Hypothalamus (tissue), 51 donors: ENCODE results near the gene SMIM28.
"Not testable (repeated sequence)": the region's sequence is repeated elsewhere in the genome, so short reads cannot be mapped to it uniquely, and the experiment has no call there.

Experiments
- DNase-seq, 51 donors: peaks; one replicate each; lab custom pipeline; 2025; lab: John Stamatoyannopoulos, UW

SMIM28 gene

GRCh38 chr6:138403801-138404665 lies 26.3 kb downstream of the SMIM28 start, which contains the start of gene HEBP2:
Gene HEBP2 (plus strand): TSS chr6:138404223. CDS start chr6:138404496, 273 bp downstream.
- peak; percentile 7 to 87 (median 60) for DNase-seq

- peak in 13 of 51 donors; percentile 6 to 52 (median 31) for DNase-seq
Observed at GRCh38 chr6:138404666-138405337, 27.1 kb downstream of the SMIM28 start.

- DNase-seq, result no peak
Observed at GRCh38 chr6:138405816-138406413, 28.2 kb downstream of the SMIM28 start.

GRCh38 chr6:138406443-138406842 lies 28.7 kb downstream of the SMIM28 start:
- no peak for DNase-seq

GRCh38 chr6:138410048-138410735 lies 32.5 kb downstream of the SMIM28 start:
- DNase-seq, result no peak

GRCh38 chr6:138410972-138411880 lies 33.5 kb downstream of the SMIM28 start:
- no peak for DNase-seq

GRCh38 chr6:138415125-138415524 lies 37.4 kb downstream of the SMIM28 start:
- peak in 2 of 51 donors; percentile 7 to 73 for DNase-seq

- no peak for DNase-seq
Observed at GRCh38 chr6:138416206-138416605, 38.5 kb downstream of the SMIM28 start.

- DNase-seq, result no peak
Observed at GRCh38 chr6:138417493-138418117, 39.9 kb downstream of the SMIM28 start.

- DNase-seq, result no peak
Observed at GRCh38 chr6:138418118-138418742, 40.5 kb downstream of the SMIM28 start.

- no peak for DNase-seq
Observed at GRCh38 chr6:138419766-138420165, 42.1 kb downstream of the SMIM28 start.

GRCh38 chr6:138420356-138420755 lies 42.7 kb downstream of the SMIM28 start:
- no peak for DNase-seq

GRCh38 chr6:138421089-138421488 lies 43.4 kb downstream of the SMIM28 start:
- no peak for DNase-seq

- no peak for DNase-seq
Observed at GRCh38 chr6:138421608-138422007, 43.9 kb downstream of the SMIM28 start.

GRCh38 chr6:138422861-138423260 lies 45.2 kb downstream of the SMIM28 start:
- DNase-seq, result no peak

GRCh38 chr6:138424004-138424904 lies 46.5 kb downstream of the SMIM28 start:
- DNase-seq, result no peak

- not testable (repeated sequence) for DNase-seq
Observed at GRCh38 chr6:138425256-138425655, 47.6 kb downstream of the SMIM28 start.
